OCI-M2 (cell line): ENCODE results near the gene TSPAN32.

Experiments used
- DNase-seq: peaks from one replicate; lab custom pipeline; 2025; ENCODE audit not compliant: unreplicated experiment; lab: John Stamatoyannopoulos, UW

The TSPAN32 gene

GRCh38 chr11:2302896-2303626 lies 1.2 kb downstream of the TSPAN32 start:
- DNase-seq: no peak

DNA sequence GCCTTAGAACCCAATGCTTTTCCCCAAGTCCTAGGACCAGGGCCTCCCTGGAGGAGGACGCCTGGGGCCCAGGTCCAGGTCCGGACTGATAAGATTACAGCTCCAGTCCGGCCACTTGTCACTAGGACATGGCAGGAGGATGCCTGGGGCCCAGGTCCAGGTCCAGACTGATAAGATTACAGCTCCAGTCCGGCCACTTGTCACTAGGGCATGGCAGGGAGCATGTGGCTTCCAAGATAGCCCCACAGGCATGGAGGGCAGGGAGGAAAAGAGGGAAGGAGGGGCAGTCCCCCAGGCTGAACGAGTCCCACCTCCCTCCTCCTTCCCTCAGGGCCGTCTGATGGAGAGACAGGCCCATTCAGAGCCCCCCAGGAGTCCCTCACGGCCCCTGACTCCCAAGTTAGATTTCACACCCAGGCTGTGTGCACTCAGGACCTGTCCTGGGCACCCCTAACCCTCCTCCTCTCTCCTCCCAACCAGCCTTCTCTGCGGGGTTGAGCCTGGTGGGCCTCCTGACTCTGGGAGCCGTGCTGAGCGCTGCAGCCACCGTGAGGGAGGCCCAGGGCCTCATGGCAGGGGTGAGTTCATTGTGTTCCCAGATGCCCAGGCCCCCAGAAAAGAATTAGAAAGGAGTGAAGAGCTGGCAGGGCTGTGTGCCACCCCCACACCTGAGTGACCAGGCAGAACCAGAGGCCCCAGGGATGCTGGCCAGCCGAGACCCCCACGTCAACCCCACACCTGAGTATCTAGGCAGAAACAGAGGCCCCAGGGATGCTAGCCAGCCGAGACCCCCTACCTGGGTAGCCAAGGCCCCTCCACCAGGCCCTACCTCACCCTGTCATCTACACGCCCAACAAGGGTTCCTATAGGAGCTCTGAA lies 2.1 kb downstream of the TSPAN32 start:
- peak; percentile 43 for DNase-seq

DNA sequence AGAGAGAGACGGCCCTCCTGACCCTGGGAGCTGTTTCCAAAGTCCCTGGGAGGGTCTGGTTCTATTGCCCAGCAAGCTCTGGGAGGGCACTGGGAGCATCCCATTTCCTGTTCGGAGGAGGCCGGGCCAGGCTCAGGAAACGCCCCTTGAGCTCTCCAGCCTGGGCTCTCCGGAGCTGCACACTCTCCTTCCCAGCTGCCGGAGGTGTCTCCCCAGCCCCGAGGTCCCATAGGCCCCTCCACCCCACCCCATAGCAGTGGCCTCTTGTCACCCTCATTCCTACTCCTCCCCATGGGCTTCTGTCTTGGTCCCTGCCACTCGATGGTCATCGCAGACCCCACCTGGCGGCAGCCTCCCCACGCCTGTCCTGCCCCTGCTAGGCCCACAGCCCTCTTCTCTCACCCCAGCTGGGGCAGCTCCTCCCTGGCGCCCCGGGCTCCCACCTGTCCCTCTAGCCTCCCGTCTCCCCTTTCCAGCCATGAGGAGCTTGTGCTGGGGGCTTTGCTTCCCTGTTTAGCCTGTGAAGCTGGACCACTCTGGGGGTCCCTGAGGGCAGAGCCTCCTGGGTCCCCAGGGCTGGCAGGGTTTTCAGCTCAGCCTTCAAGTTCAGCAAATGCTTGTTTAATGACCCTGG lies 2.8 kb downstream of the TSPAN32 start:
- no peak for DNase-seq

DNA sequence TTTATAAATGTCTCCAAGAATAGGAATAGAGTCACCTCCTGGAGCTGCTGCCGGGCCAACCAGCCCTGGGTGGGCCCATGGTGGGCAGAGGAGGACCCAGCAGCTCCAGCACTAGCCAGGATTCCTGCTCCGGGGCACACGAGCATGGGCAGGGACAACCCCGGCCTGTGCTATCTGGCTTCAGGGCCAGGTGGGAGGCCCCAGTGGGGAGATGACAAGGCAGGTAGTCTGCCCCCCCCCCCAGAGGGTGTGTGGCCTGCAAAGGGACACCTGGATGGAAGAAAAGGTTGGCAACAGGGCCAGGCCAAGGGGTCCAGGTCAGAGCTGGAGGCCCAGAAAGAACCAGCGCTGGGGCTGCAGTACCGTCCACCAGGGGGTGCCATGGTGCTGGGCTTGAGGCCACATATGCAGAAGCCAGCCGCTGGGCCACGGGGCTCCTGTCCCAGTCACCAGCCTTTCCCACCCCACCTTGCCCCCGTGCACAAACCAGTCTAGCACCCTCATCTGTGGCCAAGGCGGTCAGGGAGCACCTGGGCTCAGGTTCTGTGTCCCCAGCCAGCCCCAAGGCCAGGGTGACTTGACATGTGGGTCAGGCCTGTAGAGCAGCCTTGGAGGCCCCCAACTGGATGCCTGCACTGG lies 3.4 kb downstream of the TSPAN32 start:
- DNase-seq: no peak

GRCh38 chr11:2305788-2306451 lies 4.1 kb downstream of the TSPAN32 start:
- DNase-seq: no peak

DNA sequence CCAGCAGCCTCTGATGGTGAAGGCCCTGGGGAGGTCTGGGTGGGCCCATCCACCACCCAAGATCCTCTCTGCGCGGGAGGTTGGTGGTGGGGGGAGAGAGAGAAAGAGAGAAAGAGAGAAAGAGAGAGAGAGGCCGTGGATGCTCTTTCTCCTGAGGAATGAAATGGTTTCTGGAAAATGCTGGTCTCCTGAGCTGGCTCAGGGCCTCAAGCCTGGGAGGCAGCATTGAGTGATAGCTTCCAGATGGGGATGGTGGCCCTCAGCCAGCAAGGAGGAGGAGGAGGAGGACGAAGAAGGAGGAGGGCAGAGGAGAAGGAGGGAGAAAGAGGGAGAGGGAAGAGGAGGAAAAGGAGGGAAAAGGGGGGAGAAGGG lies 4.6 kb downstream of the TSPAN32 start:
- DNase-seq: no peak

- no peak for DNase-seq
Observed at GRCh38 chr11:2306877-2307500, 5.2 kb downstream of the TSPAN32 start.

- DNase-seq: no peak
Observed at GRCh38 chr11:2307501-2308331, 5.9 kb downstream of the TSPAN32 start.

GRCh38 chr11:2308713-2309112 lies 6.9 kb downstream of the TSPAN32 start:
- DNase-seq: no peak

- DNase-seq: no peak
Observed at GRCh38 chr11:2309251-2310072, 7.6 kb downstream of the TSPAN32 start.

DNA sequence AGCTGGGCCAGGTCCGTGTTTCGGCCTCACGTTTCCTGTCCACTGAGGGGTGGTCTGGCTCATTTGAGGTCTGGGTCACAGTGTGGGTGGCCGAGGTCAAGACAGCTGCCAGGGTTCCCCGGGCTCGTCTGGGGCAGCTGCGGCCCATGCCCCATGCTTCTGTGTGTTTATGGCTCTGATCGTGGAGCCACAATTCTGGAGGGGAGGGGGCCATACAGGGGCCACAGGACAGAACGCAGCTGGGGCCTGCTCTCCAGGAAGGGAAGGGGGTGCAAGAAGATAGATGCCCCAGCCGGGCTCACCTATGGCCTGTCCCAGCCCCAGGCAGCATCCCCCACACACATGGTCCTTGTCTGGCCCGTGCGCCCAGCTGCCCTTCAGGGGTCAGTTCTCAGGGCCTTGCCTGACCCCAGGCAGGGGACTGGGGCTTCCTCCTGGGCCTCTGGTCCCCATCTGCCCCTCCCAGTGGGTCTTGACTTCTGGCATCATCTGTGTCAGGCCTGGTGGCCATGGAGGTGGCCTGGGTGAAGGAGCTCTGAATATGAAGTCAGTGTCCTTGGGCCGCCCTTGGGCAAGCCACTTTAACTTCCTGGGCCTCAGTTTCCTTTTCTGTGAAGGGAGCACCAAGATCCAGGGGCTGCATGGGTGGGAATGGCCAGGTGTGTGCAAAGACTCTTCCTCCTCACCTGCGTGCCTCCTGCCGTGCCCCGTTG lies 8.4 kb downstream of the TSPAN32 start:
- no peak for DNase-seq

DNA sequence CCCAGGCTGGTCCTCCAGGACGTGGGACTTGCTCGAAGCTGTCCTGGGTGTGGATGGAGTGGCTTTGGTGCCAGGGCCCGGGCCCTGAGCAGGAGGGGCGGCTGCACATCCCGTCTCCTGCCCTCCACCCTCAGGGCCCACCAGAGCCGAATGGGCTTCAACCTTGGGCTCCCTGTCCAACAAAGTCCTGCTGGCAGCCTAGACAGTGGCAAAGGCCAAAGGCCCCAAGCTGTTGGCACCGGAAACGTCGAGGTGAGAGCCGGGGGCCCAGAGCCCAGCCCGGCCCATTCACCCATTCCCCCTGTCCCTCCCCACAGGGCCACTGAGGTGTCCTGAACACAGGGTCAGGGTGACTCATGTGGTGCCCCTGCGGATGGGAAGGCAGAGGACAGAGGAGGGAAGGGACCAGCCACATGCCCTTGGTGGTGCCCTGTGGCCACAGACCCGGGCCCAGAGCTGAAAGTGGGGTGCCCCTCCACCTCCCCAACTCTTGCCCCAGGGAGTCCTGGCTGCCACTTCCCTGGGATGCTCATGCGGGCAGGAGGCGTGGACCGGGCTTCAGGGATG lies 9.1 kb downstream of the TSPAN32 start:
- no peak for DNase-seq

GRCh38 chr11:2311353-2312133 lies 9.7 kb downstream of the TSPAN32 start:
- DNase-seq: no peak

DNA sequence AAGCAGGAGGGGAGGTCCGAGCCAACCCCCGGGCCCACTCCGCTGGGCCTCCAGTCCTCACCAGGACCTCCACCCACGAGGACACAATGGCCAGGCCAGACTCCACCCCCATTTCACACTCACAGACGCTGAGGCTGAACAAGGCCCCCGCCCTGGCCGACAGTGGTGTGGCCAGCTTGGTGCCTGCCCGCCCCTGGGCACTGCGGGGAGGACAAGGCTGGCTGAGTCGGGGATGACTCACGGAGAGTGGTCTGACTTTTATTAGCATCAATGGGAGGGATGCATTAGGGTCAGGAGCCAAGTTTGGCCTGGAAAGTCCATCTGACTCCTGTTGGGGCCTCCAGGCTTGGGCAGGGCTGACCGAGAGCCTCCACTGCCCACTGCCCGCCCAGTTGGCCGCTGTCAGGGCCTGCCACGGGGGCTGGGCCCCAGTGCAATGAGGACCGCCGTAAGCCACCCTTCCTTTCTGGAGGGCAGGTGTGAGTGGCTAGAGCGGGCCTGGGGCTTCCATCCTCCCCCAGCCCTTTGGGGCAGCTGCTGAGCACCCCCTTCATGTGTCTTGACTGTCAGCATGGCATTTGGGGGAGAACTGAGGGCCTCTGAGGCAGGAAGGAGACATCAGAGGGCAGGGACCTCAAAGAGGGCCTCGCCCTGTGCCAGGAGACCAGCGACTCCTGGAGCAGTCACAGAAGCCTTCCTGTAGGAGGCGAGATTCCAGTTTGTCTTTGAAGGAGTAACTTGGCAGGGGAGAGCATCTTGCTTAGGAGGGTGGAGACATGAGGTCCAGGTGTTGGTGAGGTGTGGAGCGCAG lies 10.6 kb downstream of the TSPAN32 start:
- DNase-seq: no peak

GRCh38 chr11:2313051-2313951 lies 11.5 kb downstream of the TSPAN32 start:
- DNase-seq: no peak
